Measurements from ENCODE around the gene BRD8. TPM values are rescaled to one million over a fixed set of nuclear protein-coding genes. Genes with fewer than 3 reads are reported as not detected.
A peak's percentile ranks its signal among the peaks of the same experiment; 100 is the strongest.

Gene BRD8
- total and polyA plus RNA-seq, 9 of the 15 experiments (the other 6 are each of a cell fraction or from before 2014, with no cell fraction given): 54.6 to 163 (median 87.0) TPM

- ChIA-PET CTCF (ENCODE audit: low intra/inter-chr PET ratio) (interaction anchor here (0.6 to 2.2 kb wide), 4 partner anchors 42 to 636 kb away, joined by 3 to 10 read pairs (median 4); no protein-coding TSS in a partner anchor), POLR2A (interaction anchor here (0.8 to 4.6 kb wide), 7 partner anchors 8 to 367 kb away, joined by 3 to 31 read pairs (median 3); no protein-coding TSS in a partner anchor)
- Histone ChIP-seq H4K20me1 (replicated peaks; ENCODE audit: control insufficient read depth, insufficient read depth, low read length) (no peaks in the 10 kb centered on the region), H3K4me1 (replicated peaks in 1 of 2; ENCODE audit: control insufficient read depth in 2 of 2, insufficient read depth in 2 of 2, low read length in 2 of 2) (peaks cover 4 to 5% of the 10 kb centered on the region in 2 experiments; a peak in 2 of 5 replicates), H3K79me2 (ENCODE audit: control insufficient read depth, insufficient read depth, low read length) (peaks cover 51% of the 10 kb centered on the region), H3K9me1 (ENCODE audit: control insufficient read depth, insufficient read depth, low read length) (no peaks in the 10 kb centered on the region), H3K36me3 (ENCODE audit: control insufficient read depth, insufficient read depth, low read length) (peaks cover 61% of the 10 kb centered on the region), H3K27me3 (ENCODE audit: control insufficient read depth in 2 of 2, insufficient read depth in 2 of 2, low read length in 2 of 2) (no peaks in the 10 kb centered on the region), H2AFZ (ENCODE audit: low read depth, low read length) (peak overlapping the region; percentile 28; the same call in 1 of the 2 replicates), H3K4me3 (peak overlapping the region; percentile 63), H3K9ac (ENCODE audit: insufficient read depth in 1 of 2, low read depth in 2 of 2, low read length in 2 of 2) (peak overlapping the region in 1 of 2 experiments; percentile 97; a peak in 2 of 4 replicates), H3K9me3 (replicated peaks; ENCODE audit: control insufficient read depth, insufficient read depth, low read depth, low read length) (no peaks in the 10 kb centered on the region), H3K4me2 (ENCODE audit: insufficient read depth, low read length) (peak overlapping the region; percentile 95), H3K27ac (ENCODE audit: extremely low read depth, low read depth, low read length) (peak overlapping the region; percentile 99)
- intact Hi-C loops (cut with micrococcal nuclease): loop anchor here (1.0 to 5.0 kb wide), 4 partner anchors 103 to 323 kb away; partner anchors contain the start of gene KDM3B
- WGBS (ENCODE audit: insufficient coverage, low coverage, missing lambda C conversion rate): 58% methylated on average over 5 of the region's 5 CpGs
- no TSS peak for BruUV-seq (replicated peaks)
- in situ Hi-C loops (cut with MboI): loop anchor here (5.0 to 25.0 kb wide), 2 partner anchors 102 to 232 kb away; no protein-coding TSS in a partner anchor
- peak; percentile 84 for FAIRE-seq
- peak; percentile 62 for ATAC-seq
- DNase-seq (ENCODE audit: extremely low read depth in 1 of 4, low spot score in 3 of 4): peak; percentile 45 to 79 (median 53)
- 0 out of 2 replicates have a peak, but pooled peaks have one; percentile 8 for TF ChIP-seq TEAD2 (tag; IDR thresholded peaks at IDR 0.05)
- TF ChIP-seq MNT (conservative IDR thresholded peaks at IDR 0.05): peak in 1 of 2 experiments; percentile 31; a peak in 1 of 4 replicates
- no peak for TF ChIP-seq ZNF589 (CRISPR knock-in tag; IDR thresholded peaks at IDR 0.05; ENCODE audit: low read depth)
- TF ChIP-seq POLR2G (IDR thresholded peaks at IDR 0.05; ENCODE audit: low read depth, low read length): peak; percentile 25; the same call in 1 of the 2 replicates
- TF ChIP-seq SOX6 (IDR thresholded peaks at IDR 0.05): 0 out of 2 replicates have a peak, but pooled peaks have one; percentile 34
- TF ChIP-seq CTCF (IDR thresholded peaks at IDR 0.05 in 2 of 3, conservative IDR thresholded peaks at IDR 0.05 in 1 of 3; ENCODE audit: insufficient read depth in 2 of 3, low read depth in 1 of 3, low read length in 3 of 3): peak; percentile 57 to 86 (median 70)
- TF ChIP-seq AFF4 (CRISPR knock-in tag; IDR thresholded peaks at IDR 0.05): peak; percentile 70; the same call in 1 of the 2 replicates
- TF ChIP-seq CEBPB (tag; IDR thresholded peaks at IDR 0.05): peak; percentile 79
- TF ChIP-seq CEBPG (CRISPR knock-in tag; IDR thresholded peaks at IDR 0.05): no peak
- peak; percentile 37 to 43; a peak in 1 of 4 replicates for TF ChIP-seq CEBPG (tag; conservative IDR thresholded peaks at IDR 0.05 in 1 of 2, IDR thresholded peaks at IDR 0.05 in 1 of 2)
Observed at GRCh38 chr5:138180183-138180782, 1.9 kb upstream of the BRD8 start.

All from K562 (cell line).